K562 (cell line): ENCODE data around the gene SLC35A2. TPM values are rescaled to one million over a fixed set of nuclear protein-coding genes. Genes with fewer than 3 reads are reported as not detected.

Source experiments
- BDP1 ChIP-seq: IDR thresholded peaks from 3 replicates; pipeline ENCODE4 v1.6.1; 2011; ENCODE audit not compliant: insufficient read length, insufficient read depth
- BHLHE40 ChIP-seq: IDR thresholded peaks from 2 replicates; pipeline ENCODE4 v1.6.1; 2011; ENCODE audit warnings: low read length, improper control_type of control experiment
- CBFA2T2 ChIP-seq: fragments of 450-650 bp; conservative IDR thresholded peaks from 2 replicates; pipeline ENCODE4 v1.6.1; 2017; ENCODE audit warnings: mild to moderate bottlenecking
- CHD1 ChIP-seq: fragments of 200-600 bp; sonication (generic); IDR thresholded peaks from one replicate; pipeline ENCODE4 v1.6.1; 2012; ENCODE audit warnings: mild to moderate bottlenecking, moderate library complexity, low read length, inconsistent platforms
- DACH1 ChIP-seq: fragments of 450-650 bp; IDR thresholded peaks from 2 replicates; pipeline ENCODE4 v1.6.1; 2018; ENCODE audit not compliant: partially characterized antibody
- ELF1 ChIP-seq: fragments of 200-800 bp; sonication (Bioruptor generic); IDR thresholded peaks from 2 replicates; pipeline ENCODE4 v1.6.1; 2016; ENCODE audit warnings: missing genetic modification characterization, missing compliant biosample characterization
- HCFC1 ChIP-seq: IDR thresholded peaks from 2 replicates; pipeline ENCODE4 v1.6.1; 2012; ENCODE audit warnings: low read depth, low read length, improper control_type of control experiment
- HDAC6 ChIP-seq: IDR thresholded peaks from 2 replicates; pipeline ENCODE4 v1.6.1; 2012; ENCODE audit warnings: low read depth, mild to moderate bottlenecking, control low read depth, inconsistent platforms, low read length, moderate library complexity
- HOXB6 ChIP-seq: fragments of 250-450 bp; sonication (Bioruptor Pico); IDR thresholded peaks from 2 replicates; pipeline ENCODE4 v1.5.1; 2022; ENCODE audit warnings: mild to moderate bottlenecking, borderline replicate concordance
- MEIS2 ChIP-seq: fragments of 450-650 bp; IDR thresholded peaks from 2 replicates; pipeline ENCODE4 v1.6.1; 2014; ENCODE audit warnings: mild to moderate bottlenecking; ENCODE audit not compliant: partially characterized antibody
- MTF1 ChIP-seq: fragments of 250-450 bp; sonication (Bioruptor Pico); IDR thresholded peaks from 2 replicates; pipeline ENCODE4 v1.9.0; 2021; ENCODE audit warnings: moderate library complexity, mild to moderate bottlenecking, inconsistent platforms, borderline replicate concordance
- PKNOX1 ChIP-seq: fragments of 450-650 bp; IDR thresholded peaks from 2 replicates; pipeline ENCODE4 v1.6.1; 2016
- POLR2G ChIP-seq: fragments of 200-400 bp; formaldehyde crosslinking; IDR thresholded peaks from 2 replicates; pipeline ENCODE4 v1.6.1; 2017; ENCODE audit warnings: low read depth, mild to moderate bottlenecking, antibody characterized with exemption, low read length, moderate library complexity
- SIN3B ChIP-seq: fragments of 450-650 bp; IDR thresholded peaks from 2 replicates; pipeline ENCODE4 v1.6.1; 2017; ENCODE audit warnings: low read depth, mild to moderate bottlenecking, moderate library complexity
- SP1 ChIP-seq: sonication (generic); formaldehyde crosslinking; IDR thresholded peaks from 2 replicates; pipeline ENCODE4 v1.8.1; 2022; ENCODE audit warnings: mild to moderate bottlenecking, missing genetic modification reagents
- TCF3 ChIP-seq: sonication (generic); formaldehyde crosslinking; IDR thresholded peaks from 2 replicates; pipeline ENCODE4 v1.4.0; 2020; ENCODE audit warnings: mild to moderate bottlenecking, missing genetic modification reagents
- TSC22D4 ChIP-seq: fragments of 450-650 bp; IDR thresholded peaks from 2 replicates; pipeline ENCODE4 v1.6.1; 2016; ENCODE audit warnings: missing genetic modification characterization, missing biosample characterization, control low read depth
- XRCC5 ChIP-seq: fragments of 200-400 bp; formaldehyde crosslinking; IDR thresholded peaks from 2 replicates; pipeline ENCODE4 v1.6.1; 2017; ENCODE audit warnings: low read depth, mild to moderate bottlenecking, low read length
- ZNF239 ChIP-seq: fragments of 250-450 bp; sonication (Bioruptor Pico); IDR thresholded peaks from 2 replicates; pipeline ENCODE4 v1.4.0; 2020; ENCODE audit warnings: mild to moderate bottlenecking
- polyA plus RNA-seq, 8 experiments: library from polyadenylated mRNA; depleted of rRNA in 4 of 8; stranded (reverse) in 5 of 8; unstranded in 3 of 8; fragments of >200 nt; fragmentation: Nextera tagmentation in 2 of 8; fragmentation: Illumina TruSeq in 1 of 8; extraction: Ambion mirVana in 2 of 8; extraction: Trizol in 1 of 8; gene quantifications; 2 replicates each; pipeline versions ENCODE4 v1.2.1 to v1.2.3, GENCODE V29; 2011 to 2014; ENCODE audit warnings: inconsistent platforms in 1 of 8, missing spikeins in 1 of 8
- total RNA-seq, 7 experiments: library from RNA; depleted of rRNA in 6 of 7; stranded (reverse); fragments of >200 nt in 6 of 7; fragmentation: Illumina TruSeq in 2 of 7; extraction: Trizol in 2 of 7; gene quantifications; 2 replicates each; pipeline versions ENCODE4 v1.2.1 to v1.2.3, GENCODE V29; 2011 to 2021; ENCODE audit warnings: low replicate concordance in 1 of 7
- TF ChIP-seq, protein P1 (sequence below), 3 experiments: IDR thresholded peaks in 2 of 3; conservative IDR thresholded peaks in 1 of 3; 2 replicates each; pipeline ENCODE4 v1.5.1; 2011 to 2012; ENCODE audit warnings: low read length in 3 of 3, mild to moderate bottlenecking in 3 of 3, control low read depth in 2 of 3, improper control_type of control experiment in 1 of 3, inconsistent platforms in 1 of 3, low read depth in 1 of 3, mixed read lengths in 1 of 3, moderate library complexity in 1 of 3; ENCODE audit not compliant: insufficient read depth in 2 of 3

SLC35A2 gene
- total and polyA plus RNA-seq, 9 of the 15 experiments (the other 6 are each of a cell fraction or from before 2014, with no cell fraction given): 3.3 to 38.9 (median 20.0) TPM

DNA sequence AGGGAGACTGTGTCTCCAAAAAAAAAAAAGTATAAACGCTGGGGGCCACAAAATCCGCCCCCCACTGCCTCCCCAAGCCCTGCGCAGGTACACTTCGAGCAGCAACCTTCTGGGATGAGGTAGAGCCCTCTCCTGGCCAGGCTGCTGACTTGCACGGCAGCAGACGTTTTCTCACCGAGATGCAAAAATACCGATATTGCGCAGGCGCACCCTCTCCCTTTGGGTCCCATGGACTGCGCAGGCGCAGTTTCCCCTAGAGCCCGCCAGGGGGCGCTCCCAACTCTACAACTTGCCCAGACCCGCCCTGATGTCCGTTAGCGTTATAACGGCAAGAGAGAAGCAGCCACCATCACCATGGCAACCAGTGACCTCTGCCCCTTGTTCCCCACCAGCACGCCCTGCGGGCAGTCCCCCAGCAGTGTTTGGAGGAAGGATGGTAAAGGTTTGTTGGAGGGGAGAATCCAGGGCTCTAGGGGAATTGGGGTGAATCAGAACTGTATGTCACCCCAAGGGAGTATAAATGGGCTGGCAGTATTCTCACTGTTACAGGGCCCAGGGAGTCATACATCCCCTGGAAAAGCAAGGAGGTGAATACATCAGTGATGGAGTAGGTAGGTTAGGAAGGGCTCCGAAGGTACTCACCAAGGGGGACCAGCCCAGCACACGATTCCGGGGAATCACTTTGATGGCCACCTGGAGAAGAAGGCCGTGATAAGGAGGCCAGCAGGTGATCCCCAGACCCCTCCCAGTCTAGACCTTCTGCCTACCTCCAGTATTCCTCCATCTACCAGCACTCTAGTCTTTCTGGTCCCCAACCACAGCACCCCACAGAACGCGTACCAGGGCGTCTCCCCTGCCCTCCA lies 5.9 kb upstream of the SLC35A2 start (continued):
- no peak for TF ChIP-seq HOXB6 (CRISPR knock-in tag)
- no peak for TF ChIP-seq CHD1
- no peak for TF ChIP-seq MTF1 (CRISPR knock-in tag)
- no peak for TF ChIP-seq ELF1
- peak; percentile 72 for TF ChIP-seq POLR2G
- TF ChIP-seq XRCC5: peak; percentile 92; the same call in 1 of the 2 replicates
- no peak for TF ChIP-seq HDAC6
- TF ChIP-seq BHLHE40: peak; percentile 51; the same call in 1 of the 2 replicates
- TF ChIP-seq PKNOX1: no peak
- TF ChIP-seq BDP1: no peak
- TF ChIP-seq CBFA2T2: no peak
- peak; percentile 62 for TF ChIP-seq HCFC1
- peak; percentile 32; the same call in 1 of the 2 replicates for TF ChIP-seq TCF3 (CRISPR knock-in tag)
- TF ChIP-seq SIN3B: no peak
- no peak for TF ChIP-seq ZNF239
- TF ChIP-seq DACH1: no peak
- no peak for TF ChIP-seq TSC22D4 (tag)
- TF ChIP-seq MEIS2: peak; percentile 87
- TF ChIP-seq, protein P1, sequence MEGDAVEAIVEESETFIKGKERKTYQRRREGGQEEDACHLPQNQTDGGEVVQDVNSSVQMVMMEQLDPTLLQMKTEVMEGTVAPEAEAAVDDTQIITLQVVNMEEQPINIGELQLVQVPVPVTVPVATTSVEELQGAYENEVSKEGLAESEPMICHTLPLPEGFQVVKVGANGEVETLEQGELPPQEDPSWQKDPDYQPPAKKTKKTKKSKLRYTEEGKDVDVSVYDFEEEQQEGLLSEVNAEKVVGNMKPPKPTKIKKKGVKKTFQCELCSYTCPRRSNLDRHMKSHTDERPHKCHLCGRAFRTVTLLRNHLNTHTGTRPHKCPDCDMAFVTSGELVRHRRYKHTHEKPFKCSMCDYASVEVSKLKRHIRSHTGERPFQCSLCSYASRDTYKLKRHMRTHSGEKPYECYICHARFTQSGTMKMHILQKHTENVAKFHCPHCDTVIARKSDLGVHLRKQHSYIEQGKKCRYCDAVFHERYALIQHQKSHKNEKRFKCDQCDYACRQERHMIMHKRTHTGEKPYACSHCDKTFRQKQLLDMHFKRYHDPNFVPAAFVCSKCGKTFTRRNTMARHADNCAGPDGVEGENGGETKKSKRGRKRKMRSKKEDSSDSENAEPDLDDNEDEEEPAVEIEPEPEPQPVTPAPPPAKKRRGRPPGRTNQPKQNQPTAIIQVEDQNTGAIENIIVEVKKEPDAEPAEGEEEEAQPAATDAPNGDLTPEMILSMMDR (IDR thresholded peaks at IDR 0.05 in 2 of 3, conservative IDR thresholded peaks at IDR 0.05 in 1 of 3; ENCODE audit: insufficient read depth in 2 of 3, low read depth in 1 of 3, low read length in 3 of 3): peak; percentile 85 to 98 (median 95)
- peak; percentile 55; the same call in 1 of the 2 replicates for TF ChIP-seq SP1
